ENCODE data around the gene TNXB.

GRCh38 chr6:32109765-32110160 lies 625 bp upstream of the TNXB start:
- TF ChIP-seq CTCF (IDR thresholded peaks at IDR 0.05; ENCODE audit: poor library complexity, severe bottlenecking) = no peak
- TF ChIP-seq MXI1 (conservative IDR thresholded peaks at IDR 0.05; ENCODE audit: poor library complexity, severe bottlenecking) = no peak

All from neural cell (in vitro differentiated cells).